ENCODE results near the gene CCDC71.

Gene CCDC71

DNA sequence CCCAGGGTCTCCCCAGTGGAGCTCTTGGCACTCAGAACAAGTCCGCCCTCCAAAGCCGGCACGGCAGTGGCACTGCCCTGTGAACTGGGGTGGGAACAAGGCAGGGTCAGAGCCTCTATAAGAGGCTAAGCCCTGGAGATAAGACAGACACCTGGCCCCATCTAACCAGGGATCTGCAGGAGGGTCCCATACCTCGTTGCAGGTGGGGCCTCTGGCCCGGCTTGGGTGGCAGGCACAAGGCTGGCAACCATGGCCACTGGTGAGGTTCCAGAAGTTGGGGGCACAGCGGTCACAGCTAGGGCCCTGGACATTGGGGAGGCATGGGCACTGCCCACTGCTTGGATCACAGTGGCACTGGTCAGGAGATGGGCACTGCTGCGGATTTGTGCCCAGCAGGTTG lies 41.9 kb downstream of the CCDC71 start:
- Histone ChIP-seq H3K9ac (ENCODE audit: low read depth, low read length) (no peak overlapping the region), H3K27me3 (ENCODE audit: insufficient read depth, low read length) (no peaks in the 10 kb centered on the region), H3K4me3 (ENCODE audit: low read length) (no peak overlapping the region), H3K36me3 (ENCODE audit: insufficient read depth, low read depth, low read length) (peaks cover 25% of the 10 kb centered on the region), H3K9me3 (ENCODE audit: insufficient read depth, low read depth, low read length) (no peaks in the 10 kb centered on the region), H3K4me1 (ENCODE audit: insufficient read depth, low read length) (peaks cover 5% of the 10 kb centered on the region; the same call in 1 of the 2 replicates), H3K27ac (ENCODE audit: low read length) (no peak overlapping the region)

DNA sequence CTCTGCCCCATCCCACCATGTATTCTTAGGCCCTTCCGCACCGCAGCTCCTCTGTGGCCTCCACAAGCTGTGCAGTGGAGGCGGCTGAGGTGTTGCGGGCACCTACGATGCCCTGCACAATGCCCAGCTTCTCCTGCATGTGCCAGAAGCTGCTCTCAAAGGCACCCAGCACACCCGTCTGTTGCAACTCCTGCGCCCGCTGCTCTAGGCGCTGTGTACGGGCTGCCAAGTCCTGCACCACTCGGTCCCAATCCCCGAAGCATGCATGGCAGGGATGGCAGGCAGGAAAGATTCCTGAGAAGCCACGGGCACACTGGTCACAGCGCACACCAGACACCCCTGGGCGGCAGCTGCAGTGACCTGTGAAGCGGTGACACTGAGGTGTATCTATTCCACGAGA lies 42.4 kb downstream of the CCDC71 start:
- Histone ChIP-seq H3K9ac (ENCODE audit: low read depth, low read length) (no peak overlapping the region), H3K27ac (ENCODE audit: low read length) (no peak overlapping the region), H3K9me3 (ENCODE audit: insufficient read depth, low read depth, low read length) (no peaks in the 10 kb centered on the region), H3K36me3 (ENCODE audit: insufficient read depth, low read depth, low read length) (peaks cover 25% of the 10 kb centered on the region), H3K27me3 (ENCODE audit: insufficient read depth, low read length) (no peaks in the 10 kb centered on the region), H3K4me3 (ENCODE audit: low read length) (no peak overlapping the region), H3K4me1 (ENCODE audit: insufficient read depth, low read length) (peaks cover 5% of the 10 kb centered on the region; the same call in 1 of the 2 replicates)

DNA sequence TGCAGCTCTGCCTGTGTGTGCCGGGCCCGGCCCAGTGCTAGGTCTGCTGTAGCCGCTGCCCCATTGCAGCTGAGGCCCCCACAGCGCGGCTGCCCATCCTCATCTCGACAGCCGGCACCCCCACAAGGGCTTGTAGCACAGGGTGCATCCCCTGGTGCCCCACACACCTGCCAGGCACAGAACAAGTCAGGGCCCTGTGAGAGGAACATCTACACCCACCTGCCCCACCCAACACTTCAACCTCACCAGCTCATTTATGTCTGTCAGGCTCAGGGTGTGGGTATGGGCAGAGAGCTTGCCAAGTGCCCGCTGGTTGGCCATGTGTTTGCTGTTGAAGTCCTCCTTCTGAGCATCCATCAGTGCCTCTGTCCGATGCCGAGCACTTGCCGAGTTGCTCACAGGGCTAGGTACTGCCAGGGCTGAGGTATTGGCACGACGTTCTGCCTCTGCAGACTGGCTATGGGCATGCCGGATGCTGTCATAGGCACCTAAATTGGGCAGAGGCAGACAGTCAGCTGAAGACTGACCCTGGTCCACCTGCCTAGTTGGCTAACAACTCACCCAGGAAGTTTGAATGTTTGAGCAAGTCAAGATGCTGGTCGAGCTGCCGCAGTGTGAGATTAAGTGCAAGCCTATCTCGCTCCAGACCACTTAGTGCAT lies 43.1 kb downstream of the CCDC71 start:
- Histone ChIP-seq H3K27ac (ENCODE audit: low read length) (no peak overlapping the region), H3K27me3 (ENCODE audit: insufficient read depth, low read length) (no peaks in the 10 kb centered on the region), H3K4me1 (ENCODE audit: insufficient read depth, low read length) (peaks cover 5% of the 10 kb centered on the region; the same call in 1 of the 2 replicates), H3K9me3 (ENCODE audit: insufficient read depth, low read depth, low read length) (no peaks in the 10 kb centered on the region), H3K4me3 (ENCODE audit: low read length) (no peak overlapping the region), H3K36me3 (ENCODE audit: insufficient read depth, low read depth, low read length) (peaks cover 32% of the 10 kb centered on the region), H3K9ac (ENCODE audit: low read depth, low read length) (no peak overlapping the region)

DNA sequence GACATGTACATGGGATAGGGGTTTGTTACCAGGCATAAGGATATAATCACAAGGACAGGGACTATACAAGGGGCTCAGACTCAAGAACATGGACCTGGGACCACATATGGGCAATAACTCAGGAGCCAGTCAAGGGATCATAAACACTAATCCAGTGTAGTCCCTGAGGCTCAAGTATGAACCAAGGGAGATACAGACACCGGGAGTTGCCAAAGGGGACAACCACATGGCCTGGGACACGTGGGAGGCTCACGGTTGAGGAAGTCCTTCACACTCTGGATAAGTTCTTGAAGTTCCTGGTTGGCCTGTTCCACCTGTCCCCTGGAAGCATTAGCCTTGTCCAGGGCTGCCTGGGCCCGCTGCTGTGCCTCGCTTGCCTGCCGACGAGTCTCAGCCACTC lies 43.7 kb downstream of the CCDC71 start:
- H3K4me3 ChIP-seq (ENCODE audit: low read length) = no peak overlapping the region
- H3K9ac ChIP-seq (ENCODE audit: low read depth, low read length) = no peak overlapping the region
- H3K9me3 ChIP-seq (ENCODE audit: insufficient read depth, low read depth, low read length) = no peaks in the 10 kb centered on the region
- peaks cover 38% of the 10 kb centered on the region for H3K36me3 ChIP-seq (ENCODE audit: insufficient read depth, low read depth, low read length)
- H3K4me1 ChIP-seq (ENCODE audit: insufficient read depth, low read length) = peaks cover 5% of the 10 kb centered on the region; the same call in 1 of the 2 replicates
- no peaks in the 10 kb centered on the region for H3K27me3 ChIP-seq (ENCODE audit: insufficient read depth, low read length)
- H3K27ac ChIP-seq (ENCODE audit: low read length) = no peak overlapping the region

DNA sequence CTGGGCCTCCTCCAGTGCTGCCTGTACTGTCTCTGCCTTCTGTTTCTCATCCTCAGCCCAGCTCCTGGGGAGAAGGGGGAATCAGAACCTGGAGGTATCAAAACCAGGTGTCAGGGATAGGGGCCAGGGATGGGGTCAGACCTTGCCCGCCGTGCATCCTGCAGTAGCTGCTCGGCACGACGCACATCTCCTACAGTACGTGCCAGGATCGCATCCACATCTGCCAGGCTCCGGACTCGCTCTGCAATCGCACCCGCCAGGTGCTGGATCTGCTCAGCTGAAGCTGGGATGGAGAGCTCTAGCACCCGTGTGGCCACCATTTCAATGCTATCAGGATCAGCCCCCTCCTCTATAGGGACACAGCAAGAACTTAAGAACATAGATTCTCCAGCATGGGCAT lies 44.1 kb downstream of the CCDC71 start:
- peaks cover 42% of the 10 kb centered on the region for H3K36me3 ChIP-seq (ENCODE audit: insufficient read depth, low read depth, low read length)
- no peak overlapping the region for H3K27ac ChIP-seq (ENCODE audit: low read length)
- no peak overlapping the region for H3K4me3 ChIP-seq (ENCODE audit: low read length)
- no peak overlapping the region for H3K9ac ChIP-seq (ENCODE audit: low read depth, low read length)
- peaks cover 5% of the 10 kb centered on the region; the same call in 1 of the 2 replicates for H3K4me1 ChIP-seq (ENCODE audit: insufficient read depth, low read length)
- H3K27me3 ChIP-seq (ENCODE audit: insufficient read depth, low read length) = no peaks in the 10 kb centered on the region
- H3K9me3 ChIP-seq (ENCODE audit: insufficient read depth, low read depth, low read length) = no peaks in the 10 kb centered on the region

DNA sequence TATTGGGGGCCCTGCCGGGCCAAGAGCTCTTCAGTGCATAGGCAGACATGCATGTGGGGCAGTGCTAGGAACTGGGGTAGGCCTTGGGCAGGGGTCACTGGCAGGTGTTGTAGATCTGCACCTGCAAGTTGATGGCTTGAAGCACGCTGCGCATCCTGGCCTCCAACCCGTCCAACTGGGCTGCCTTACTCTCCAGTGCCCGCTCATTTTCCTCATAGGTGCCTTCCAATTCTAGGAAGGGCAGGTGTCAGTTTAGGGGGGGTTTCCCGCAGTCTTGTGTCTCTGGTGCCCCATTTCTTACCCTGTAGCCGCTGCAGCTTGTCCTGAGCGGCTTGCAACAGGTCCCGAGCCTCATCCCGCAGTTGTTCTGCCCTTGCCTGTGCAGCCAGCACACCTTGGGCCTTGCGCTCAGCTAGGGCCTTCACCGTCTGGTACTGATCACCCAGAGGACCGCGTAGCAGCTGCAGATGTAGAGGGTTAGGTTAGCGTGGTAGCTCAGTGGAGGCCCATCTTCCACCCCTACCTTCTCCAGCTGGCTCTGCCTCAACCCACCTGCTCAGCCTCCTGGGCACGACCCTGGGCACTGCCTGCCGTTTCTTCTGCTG lies 44.9 kb downstream of the CCDC71 start:
- Histone ChIP-seq H3K36me3 (ENCODE audit: insufficient read depth, low read depth, low read length) (peaks cover 50% of the 10 kb centered on the region), H3K27me3 (ENCODE audit: insufficient read depth, low read length) (no peaks in the 10 kb centered on the region)

DNA sequence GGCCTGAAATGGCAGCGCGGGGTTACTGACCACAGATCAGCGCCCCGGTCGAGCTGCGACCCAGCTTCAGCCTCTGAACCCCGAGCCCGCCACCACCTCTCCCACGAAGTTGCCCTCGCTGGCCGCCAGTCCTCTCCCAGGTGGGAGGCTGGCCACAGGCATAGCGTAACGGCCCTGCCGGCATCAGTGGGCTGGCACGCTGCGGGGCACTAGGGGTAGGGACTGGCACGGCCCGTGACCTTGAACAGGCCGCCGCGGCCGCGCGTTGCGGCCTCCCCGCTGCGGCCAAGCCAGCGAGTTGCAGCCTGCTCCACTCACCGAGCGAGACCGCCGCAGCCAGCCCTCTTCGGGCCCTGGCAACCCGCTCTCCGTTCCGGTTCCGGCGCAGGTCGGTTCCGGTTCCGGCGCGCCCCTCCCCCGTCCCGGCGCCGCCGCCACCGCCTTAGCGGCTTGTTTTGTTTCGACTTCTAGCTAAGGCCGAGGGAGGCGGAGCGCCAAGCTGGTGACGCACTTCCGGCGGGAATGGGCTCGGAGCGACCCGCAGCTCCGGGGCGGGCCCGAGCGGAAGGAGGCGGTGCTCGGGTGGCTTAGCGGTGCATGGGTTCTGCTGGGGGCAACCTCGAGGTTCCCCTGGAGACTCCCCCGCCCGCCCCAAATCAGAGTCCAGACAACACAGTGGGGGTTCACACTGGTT lies 45.5 kb downstream of the CCDC71 start, which contains the start of gene USP19:
Gene USP19, minus strand, starts transcription at position 386 of the 694 bp plus-strand sequence. CDS start 1,678 bp downstream, outside the sequence.
- no peaks in the 10 kb centered on the region for H3K27me3 ChIP-seq (ENCODE audit: insufficient read depth, low read length)
- peaks cover 5% of the 10 kb centered on the region; the same call in 1 of the 2 replicates for H3K4me1 ChIP-seq (ENCODE audit: insufficient read depth, low read length)
- H3K27ac ChIP-seq (ENCODE audit: low read length) = peak within 1 kb of the TSS; percentile 53
- H3K36me3 ChIP-seq (ENCODE audit: insufficient read depth, low read depth, low read length) = peaks cover 56% of the 10 kb centered on the region
- peak within 1 kb of the TSS; percentile 92 for H3K4me3 ChIP-seq (ENCODE audit: low read length)
- H3K9ac ChIP-seq (ENCODE audit: low read depth, low read length) = peak within 1 kb of the TSS; percentile 95
- no peaks in the 10 kb centered on the region for H3K9me3 ChIP-seq (ENCODE audit: insufficient read depth, low read depth, low read length)

More for the DNA sequence above, 44.9 kb downstream of the CCDC71 start:
- H3K4me3 ChIP-seq (ENCODE audit: low read length) = peak overlapping the region; percentile 92
- peaks cover 5% of the 10 kb centered on the region; the same call in 1 of the 2 replicates for H3K4me1 ChIP-seq (ENCODE audit: insufficient read depth, low read length)
- H3K9me3 ChIP-seq (ENCODE audit: insufficient read depth, low read depth, low read length) = no peaks in the 10 kb centered on the region
- peak overlapping the region; percentile 53 for H3K27ac ChIP-seq (ENCODE audit: low read length)
- peak overlapping the region; percentile 95; the same call in 1 of the 2 replicates for H3K9ac ChIP-seq (ENCODE audit: low read depth, low read length)

DNA sequence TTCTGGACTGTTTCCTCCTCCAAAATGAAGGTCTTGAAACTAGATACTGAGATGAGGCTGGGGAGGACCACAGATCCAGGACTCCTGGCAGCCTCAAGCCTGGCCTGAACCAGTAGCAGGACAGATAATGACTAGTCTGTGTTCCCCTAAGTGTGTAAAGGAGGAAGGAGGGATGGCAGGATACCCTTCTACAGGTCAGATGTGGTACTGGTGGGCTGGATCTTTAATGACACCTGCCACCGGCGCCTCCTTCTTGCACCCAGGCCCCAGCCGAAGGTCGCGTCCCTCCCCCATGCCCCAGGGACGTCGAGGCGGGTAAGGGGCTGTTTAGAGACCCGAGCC lies 46.1 kb downstream of the CCDC71 start:
- Histone ChIP-seq H3K4me1 (ENCODE audit: insufficient read depth, low read length) (peaks cover 5% of the 10 kb centered on the region; the same call in 1 of the 2 replicates), H3K27ac (ENCODE audit: low read length) (no peak overlapping the region), H3K36me3 (ENCODE audit: insufficient read depth, low read depth, low read length) (peaks cover 62% of the 10 kb centered on the region), H3K27me3 (ENCODE audit: insufficient read depth, low read length) (no peaks in the 10 kb centered on the region), H3K9me3 (ENCODE audit: insufficient read depth, low read depth, low read length) (no peaks in the 10 kb centered on the region), H3K9ac (ENCODE audit: low read depth, low read length) (peak overlapping the region; percentile 95), H3K4me3 (ENCODE audit: low read length) (peak overlapping the region; percentile 92)

DNA sequence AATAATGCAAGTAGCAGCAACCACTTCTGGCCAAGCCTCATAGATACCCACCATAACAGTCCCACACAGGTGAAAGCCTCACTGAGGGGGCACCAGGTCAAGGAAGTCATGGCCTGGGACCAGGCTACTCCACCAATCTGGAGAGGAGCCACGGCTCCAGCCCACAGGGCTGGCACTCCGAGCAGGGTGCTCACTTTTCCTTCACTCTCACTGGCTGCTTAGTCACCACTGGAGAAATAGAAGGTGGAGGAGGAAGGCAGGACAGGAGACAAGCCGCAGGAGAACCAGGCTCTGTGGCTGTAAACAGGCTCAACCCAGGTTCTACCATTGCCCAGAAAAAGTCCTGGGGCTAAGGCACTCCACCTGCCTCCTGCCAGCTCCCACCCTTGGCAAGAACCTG lies 46.7 kb downstream of the CCDC71 start:
- no peaks in the 10 kb centered on the region for H3K27me3 ChIP-seq (ENCODE audit: insufficient read depth, low read length)
- no peaks in the 10 kb centered on the region for H3K9me3 ChIP-seq (ENCODE audit: insufficient read depth, low read depth, low read length)
- H3K27ac ChIP-seq (ENCODE audit: low read length) = no peak overlapping the region
- peaks cover 5% of the 10 kb centered on the region; the same call in 1 of the 2 replicates for H3K4me1 ChIP-seq (ENCODE audit: insufficient read depth, low read length)
- peaks cover 68% of the 10 kb centered on the region for H3K36me3 ChIP-seq (ENCODE audit: insufficient read depth, low read depth, low read length)
- H3K9ac ChIP-seq (ENCODE audit: low read depth, low read length) = peak overlapping the region; percentile 95; the same call in 1 of the 2 replicates
- peak overlapping the region; percentile 92 for H3K4me3 ChIP-seq (ENCODE audit: low read length)

DNA sequence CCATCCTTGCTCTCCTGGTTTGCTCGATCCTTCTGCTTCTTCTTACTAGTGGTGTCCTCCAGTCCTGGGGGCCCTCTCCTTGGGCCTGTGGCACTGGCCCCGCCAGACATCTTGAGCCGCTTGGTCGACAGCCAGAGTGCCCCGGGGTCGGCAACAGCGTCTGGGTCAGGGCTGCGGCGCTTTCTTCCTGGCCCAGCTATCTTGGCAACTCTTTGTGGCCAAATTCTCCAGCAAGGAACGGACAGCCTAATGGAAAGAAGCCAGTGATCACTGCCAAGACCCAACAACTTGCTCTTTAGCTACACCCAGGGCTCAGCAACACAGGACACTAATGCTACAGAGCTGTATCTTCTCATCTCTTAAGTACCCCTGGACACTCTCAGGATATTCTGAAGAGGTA lies 47.1 kb downstream of the CCDC71 start:
- Histone ChIP-seq H3K9ac (ENCODE audit: low read depth, low read length) (no peak overlapping the region), H3K27ac (ENCODE audit: low read length) (no peak overlapping the region), H3K36me3 (ENCODE audit: insufficient read depth, low read depth, low read length) (peaks cover 72% of the 10 kb centered on the region), H3K4me3 (ENCODE audit: low read length) (no peak overlapping the region), H3K27me3 (ENCODE audit: insufficient read depth, low read length) (no peaks in the 10 kb centered on the region), H3K4me1 (ENCODE audit: insufficient read depth, low read length) (peaks cover 5% of the 10 kb centered on the region; the same call in 1 of the 2 replicates), H3K9me3 (ENCODE audit: insufficient read depth, low read depth, low read length) (no peaks in the 10 kb centered on the region)
